ENCODE measurements around the gene PRG3. TPM values are rescaled to one million over a fixed set of nuclear protein-coding genes. Genes with fewer than 3 reads are reported as not detected.

Gene PRG3
- polyA plus RNA-seq, 3 donors: 0.23 to 1.0 (median 0.59) TPM

DNA sequence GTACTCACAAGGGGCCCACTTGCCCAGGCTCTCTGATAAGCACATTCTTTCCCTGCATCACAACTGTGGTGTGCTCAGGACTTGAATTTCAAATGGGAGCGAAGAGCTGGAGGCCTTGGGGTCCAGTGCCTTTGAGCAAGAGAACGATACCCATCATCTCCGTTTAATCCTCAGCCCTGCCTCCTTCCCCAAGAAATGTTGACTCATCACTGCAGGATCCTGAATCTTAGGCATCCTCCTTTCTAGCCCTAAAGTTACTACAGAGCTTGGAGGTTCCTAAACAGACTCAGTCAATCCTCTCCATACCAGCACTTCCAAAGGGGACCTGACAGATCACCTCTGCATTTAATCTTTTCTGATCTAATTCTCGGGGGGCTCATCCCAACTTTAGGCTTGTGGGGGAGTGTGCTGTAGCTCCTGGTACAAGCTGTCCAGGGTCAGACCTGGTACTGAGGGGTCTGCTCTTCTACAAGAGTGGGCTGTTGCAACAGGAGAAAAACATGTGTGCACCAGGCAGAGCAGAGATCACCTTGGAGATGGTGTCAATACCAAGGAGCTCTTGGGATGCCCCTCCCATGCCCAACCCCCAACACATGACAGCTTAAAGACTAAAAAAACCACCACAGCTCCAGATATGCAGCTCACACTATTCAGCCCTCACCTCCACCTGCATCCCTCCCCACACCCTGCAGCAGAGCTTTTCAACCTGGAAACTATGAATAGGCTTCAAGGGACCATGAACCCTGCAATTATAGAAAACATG is 13.4 kb upstream of the PRG3 start:
- no peak for DNase-seq (ENCODE audit: extremely low read depth in 1 of 11, low read depth in 9 of 11, low spot score in 4 of 11)

- no peak for DNase-seq (ENCODE audit: extremely low read depth in 1 of 11, low read depth in 9 of 11, low spot score in 4 of 11)
Measured at GRCh38 chr11:57392763-57393105, 11.8 kb upstream of the PRG3 start.

DNA sequence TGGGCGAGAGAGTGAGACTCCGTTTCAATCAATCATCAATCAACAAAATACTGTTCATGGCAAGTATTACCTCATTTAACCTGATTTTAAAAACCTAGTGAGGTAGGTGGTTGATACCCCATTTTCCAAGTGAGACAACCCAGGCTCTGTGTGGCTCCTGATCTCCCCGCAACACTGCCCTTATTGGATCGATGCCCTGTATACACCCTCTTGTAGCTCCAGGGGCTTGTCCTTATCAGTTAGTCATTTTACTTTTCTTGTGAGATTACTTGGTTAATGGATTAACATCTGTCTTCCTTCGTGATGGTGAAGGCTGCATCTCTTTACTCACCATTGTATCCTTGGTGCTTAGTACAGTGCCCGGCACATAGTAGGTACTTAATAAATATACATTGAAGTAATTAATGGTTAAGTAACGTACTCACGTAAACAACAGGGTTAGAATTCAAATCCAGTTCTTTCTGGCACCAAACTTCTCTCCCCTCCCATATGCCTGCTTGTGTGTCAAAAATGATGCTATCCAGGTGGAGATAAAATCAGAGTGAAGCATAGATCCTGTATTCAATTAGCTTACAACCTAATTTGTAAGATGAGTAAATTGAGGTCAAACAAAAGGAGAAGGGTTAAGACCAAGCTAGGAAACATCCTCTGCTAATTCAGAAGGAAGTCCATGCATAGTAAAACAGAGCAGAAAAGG is 11.3 kb upstream of the PRG3 start:
- no peak for DNase-seq (ENCODE audit: extremely low read depth in 1 of 11, low read depth in 9 of 11, low spot score in 4 of 11)

GRCh38 chr11:57391539-57391938 is 10.6 kb upstream of the PRG3 start:
- DNase-seq (ENCODE audit: extremely low read depth in 1 of 11, low read depth in 9 of 11, low spot score in 4 of 11): no peak

DNA sequence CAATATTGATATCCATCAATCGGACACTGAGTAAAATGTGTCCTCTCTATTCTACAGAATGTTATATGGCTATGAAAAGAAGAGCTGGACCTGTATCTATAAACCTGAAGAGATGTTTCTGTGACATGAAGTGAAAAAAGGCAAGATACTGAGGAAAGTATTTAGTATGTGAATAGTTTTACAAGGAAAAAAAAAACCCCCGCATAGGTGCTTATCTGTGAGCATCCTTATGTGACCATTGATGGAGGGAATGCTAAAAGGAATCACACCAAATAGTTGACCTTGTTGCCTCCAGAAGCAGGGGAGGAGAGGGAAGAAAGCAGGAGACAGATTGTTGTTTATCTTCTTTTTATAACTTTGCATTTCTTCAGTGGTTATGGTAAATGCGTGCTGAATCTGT is 10.2 kb upstream of the PRG3 start:
- no peak for DNase-seq (ENCODE audit: extremely low read depth in 1 of 11, low read depth in 9 of 11, low spot score in 4 of 11)

DNA sequence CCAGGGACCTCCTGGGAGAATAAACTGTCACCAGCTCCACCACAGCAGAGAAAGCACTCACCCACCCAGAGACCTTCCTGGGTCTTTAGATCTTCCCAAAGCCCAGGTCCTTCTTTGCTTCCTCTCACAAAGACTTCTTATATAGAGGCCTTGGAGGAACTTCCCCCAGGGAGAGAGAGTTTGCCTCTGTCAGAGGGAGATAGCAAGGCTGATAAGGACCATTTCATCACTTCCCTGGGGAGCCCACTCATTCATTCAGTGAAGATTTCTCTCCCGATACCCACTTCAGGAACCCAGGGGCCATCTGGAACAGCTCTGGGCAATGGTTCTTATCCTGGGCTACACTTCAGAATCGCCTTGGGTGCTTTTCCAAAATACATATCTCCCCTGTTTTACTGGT is 9.6 kb upstream of the PRG3 start, which contains the start of gene PRG2:
TSS of gene PRG2 (minus strand) at position 116 of the 400 bp plus-strand sequence. CDS start 706 bp downstream, outside the sequence.
- DNase-seq (ENCODE audit: extremely low read depth in 1 of 11, low read depth in 9 of 11, low spot score in 4 of 11): no peak

DNA sequence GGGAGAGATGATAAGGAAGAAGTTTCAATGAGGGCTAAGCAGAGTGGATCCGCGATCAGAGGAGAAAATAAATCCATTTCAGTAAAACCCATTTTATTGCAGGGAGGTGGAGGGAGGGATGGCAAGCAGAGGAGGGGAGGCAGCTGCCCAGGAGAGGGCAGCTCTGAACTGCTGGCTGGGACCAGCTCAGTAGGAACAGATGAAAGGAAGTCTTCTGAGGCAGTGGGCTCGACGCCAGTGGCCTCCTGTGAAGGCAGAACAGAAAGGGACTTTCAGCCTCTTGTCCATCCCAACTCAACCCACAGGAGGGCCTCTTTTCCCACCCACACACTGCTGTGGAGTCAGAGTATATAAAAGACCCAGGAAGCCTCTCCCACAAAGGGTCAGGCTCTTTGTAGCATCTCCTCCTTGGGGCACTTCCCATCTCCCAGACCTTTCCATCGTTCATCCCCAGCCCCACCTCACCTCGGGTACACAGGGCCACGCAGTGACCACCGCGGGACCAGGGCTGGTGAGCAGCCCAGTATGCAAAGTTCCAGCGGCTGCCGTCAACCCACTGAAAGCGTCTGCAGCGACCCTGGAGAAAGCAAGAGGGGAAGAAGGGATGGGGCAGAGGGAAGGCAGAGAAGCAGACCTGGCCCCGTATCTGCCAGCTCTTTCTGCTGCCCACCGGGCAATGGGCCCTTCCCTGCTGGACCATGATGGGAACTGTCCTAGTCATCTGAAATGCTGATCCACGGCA is 6.5 kb upstream of the PRG3 start:
- no peak for DNase-seq (ENCODE audit: extremely low read depth in 1 of 11, low read depth in 9 of 11, low spot score in 4 of 11)

DNA sequence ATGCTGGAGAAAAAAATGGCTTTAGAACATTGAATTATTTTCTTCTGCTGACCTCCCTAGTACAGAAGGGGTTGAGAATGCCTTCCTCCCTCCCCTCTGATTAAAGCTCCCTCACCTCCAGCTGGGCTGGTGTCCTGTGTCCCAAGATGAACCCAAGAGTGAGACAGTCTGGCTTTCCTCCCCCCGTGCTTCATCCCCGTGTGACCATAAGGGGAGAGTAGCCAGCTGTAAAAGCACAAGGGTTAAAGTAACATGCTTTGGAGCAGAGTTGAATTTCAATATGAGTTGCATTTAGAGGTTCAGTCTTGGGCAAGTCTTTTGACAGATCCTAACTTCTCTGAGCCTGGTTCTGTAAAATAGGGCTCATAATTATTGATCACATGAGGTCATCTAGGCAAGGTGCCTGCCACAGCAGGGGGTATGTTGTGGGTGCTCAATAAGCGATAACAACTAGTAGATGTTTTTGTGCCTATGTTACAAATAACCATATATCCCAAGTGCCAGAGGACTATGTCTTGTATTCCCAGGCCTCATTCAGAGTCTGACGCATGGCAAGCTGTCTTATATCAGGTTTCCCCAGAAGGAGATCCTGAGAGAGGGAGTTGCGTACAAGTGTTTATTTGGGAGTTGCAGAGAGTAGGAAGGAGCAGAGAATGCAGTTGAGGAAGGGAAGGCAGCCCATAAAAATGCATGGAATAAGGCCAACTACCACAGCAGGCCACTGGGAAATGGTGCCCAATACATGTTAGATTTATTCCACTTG is 5.4 kb upstream of the PRG3 start:
- DNase-seq (ENCODE audit: extremely low read depth in 1 of 11, low read depth in 9 of 11, low spot score in 4 of 11): peak in 9 of 11 donors; percentile 7 to 35 (median 27)

- peak in 10 of 11 donors; percentile 23 to 42 (median 30) for DNase-seq (ENCODE audit: extremely low read depth in 1 of 11, low read depth in 9 of 11, low spot score in 4 of 11)
Measured at GRCh38 chr11:57379732-57380131, 1.2 kb downstream of the PRG3 start.

- no peak for DNase-seq (ENCODE audit: extremely low read depth in 1 of 11, low read depth in 9 of 11, low spot score in 4 of 11)
Measured at GRCh38 chr11:57378186-57378585, 2.8 kb downstream of the PRG3 start.

- DNase-seq (ENCODE audit: extremely low read depth in 1 of 11, low read depth in 9 of 11, low spot score in 4 of 11): no peak
Measured at GRCh38 chr11:57377107-57377506, 3.8 kb downstream of the PRG3 start.

DNA sequence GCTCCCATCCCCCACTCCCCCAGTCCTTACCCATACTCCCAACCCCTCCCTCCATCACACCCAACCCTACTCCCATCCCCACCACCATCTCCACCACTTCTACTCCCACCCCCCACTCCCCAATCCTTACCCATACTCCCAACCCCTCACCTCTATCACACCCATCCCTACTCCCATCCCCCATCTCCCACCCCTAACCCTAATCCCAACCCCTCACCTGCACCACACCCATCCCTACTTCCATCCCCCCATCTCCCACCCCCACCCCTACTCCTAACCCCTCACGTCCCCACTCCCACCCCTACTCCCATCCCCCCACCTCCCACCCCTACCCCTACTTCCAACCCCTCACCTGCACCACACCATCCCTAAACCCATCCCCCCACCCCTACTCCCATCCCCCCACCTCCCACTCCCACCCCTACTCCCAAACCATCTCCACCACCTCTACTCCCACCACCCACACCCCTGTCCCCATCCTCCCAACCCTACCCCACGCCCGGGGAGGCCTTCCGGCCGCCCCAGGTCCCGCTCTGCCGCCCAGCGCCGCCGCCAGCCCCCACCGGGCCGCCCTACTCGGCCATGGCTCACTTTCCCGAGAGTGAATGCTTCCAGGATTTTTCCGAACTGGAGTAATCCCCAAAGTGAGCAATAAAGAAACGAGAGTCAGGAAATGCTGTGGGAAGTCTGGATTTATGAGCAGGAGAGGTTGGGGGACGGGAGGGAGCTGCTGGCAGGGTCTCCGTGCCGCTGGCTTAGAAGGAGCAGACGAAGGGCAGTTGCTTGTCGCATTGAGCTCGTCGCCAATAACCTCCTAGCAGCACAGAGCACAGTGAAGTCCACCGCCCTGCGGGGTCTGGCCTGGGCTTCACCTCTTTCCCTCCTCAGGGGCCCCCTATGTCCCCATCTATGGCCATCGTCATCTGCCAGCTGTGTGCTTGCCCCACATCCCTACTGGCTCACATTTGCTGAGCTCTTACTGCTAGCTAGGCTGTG is 4.6 kb downstream of the PRG3 start:
- DNase-seq (ENCODE audit: extremely low read depth in 1 of 11, low read depth in 9 of 11, low spot score in 4 of 11): no peak

GRCh38 chr11:57375490-57375889 is 5.5 kb downstream of the PRG3 start:
- no peak for DNase-seq (ENCODE audit: extremely low read depth in 1 of 11, low read depth in 9 of 11, low spot score in 4 of 11)

DNA sequence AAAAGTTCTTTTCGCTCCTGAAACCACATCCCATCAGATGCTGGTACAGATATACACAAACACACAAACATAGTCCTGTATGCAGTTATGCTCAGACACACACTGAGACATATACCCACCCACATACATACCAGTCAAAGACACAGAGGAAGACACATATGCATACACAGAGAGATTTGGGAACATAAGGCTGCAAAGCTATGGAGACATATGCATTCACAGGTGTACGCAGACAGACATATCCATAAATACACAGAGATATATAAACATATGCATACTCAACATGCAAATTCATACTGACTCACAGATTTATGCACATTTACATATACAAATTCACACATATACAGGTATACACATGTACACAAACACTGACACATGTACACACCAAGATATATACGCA is 6.0 kb downstream of the PRG3 start:
- DNase-seq (ENCODE audit: extremely low read depth in 1 of 11, low read depth in 9 of 11, low spot score in 4 of 11): no peak

DNA sequence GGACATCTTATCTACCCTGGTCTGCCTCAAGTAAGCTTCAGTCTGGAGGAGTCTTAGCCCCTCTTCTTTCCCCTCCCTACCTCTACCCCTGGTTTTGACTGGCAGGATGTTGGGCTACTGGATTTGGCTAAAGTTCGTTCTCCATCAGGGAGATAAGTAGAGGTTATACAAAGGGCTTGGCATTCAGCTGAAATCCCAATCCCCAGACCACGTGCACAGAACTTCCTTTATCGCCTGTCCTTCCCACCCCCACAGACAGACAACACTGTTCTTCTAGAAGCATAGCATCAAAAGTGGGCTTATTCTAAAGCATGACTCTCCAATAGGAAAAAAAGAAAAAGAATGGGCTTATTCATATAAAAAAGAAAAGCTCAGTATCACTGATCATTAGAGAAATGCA is 7.8 kb downstream of the PRG3 start:
- DNase-seq (ENCODE audit: extremely low read depth in 1 of 11, low read depth in 9 of 11, low spot score in 4 of 11): no peak

GRCh38 chr11:57370941-57371340 is 10.0 kb downstream of the PRG3 start:
- no peak for DNase-seq (ENCODE audit: extremely low read depth in 1 of 11, low read depth in 9 of 11, low spot score in 4 of 11)

DNA sequence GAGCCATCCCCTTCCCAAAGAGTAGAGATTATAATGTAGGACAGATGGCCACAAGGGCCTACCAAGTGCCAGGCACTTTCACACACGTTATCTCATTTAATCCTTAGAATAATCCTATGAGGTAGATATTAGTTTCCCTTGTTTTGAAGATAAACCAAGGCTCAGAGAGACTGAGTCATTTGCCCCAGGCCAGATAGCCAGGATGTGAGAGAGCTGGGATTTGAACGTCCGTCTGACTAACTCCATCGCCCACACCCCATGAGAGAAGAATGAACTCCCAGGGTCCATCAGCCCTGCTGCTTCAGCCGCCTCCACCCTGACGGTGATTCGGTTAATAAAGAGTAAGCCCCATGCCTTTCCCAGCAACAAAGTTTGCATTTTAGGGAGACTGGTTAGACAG is 10.7 kb downstream of the PRG3 start:
- no peak for DNase-seq (ENCODE audit: extremely low read depth in 1 of 11, low read depth in 9 of 11, low spot score in 4 of 11)

DNA sequence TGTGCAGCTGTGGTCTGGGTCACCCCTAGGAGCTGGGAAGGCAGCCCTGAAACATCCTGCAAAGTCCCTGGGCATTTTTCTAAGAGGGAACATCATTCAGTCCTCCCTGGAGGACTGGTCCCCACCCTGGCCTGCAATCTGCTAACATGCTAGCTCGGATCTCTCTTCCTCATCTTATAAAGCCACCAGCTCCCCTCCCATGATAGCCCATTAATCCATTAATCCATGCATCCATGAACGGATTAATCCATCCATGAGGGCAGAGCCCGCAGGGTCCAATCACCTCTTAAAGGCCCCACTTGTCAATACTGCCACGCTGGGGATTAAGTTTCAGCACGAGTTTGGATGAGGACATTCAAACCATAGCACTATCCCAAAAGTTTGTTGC is 12.1 kb downstream of the PRG3 start:
- DNase-seq (ENCODE audit: extremely low read depth in 1 of 11, low read depth in 9 of 11, low spot score in 4 of 11): no peak
